A673 (cell line): Measurements from ENCODE around the gene SPATA2L. TPM values are rescaled to one million over a fixed set of nuclear protein-coding genes. Genes with fewer than 3 reads are reported as not detected.

Experiments
- BruUV-seq: library from RNA; stranded (reverse); fragments of 400-500 nt; replicated peaks from 2 replicates; lab custom pipeline; 2021; lab: Mats Ljungman, UMichigan
- CTCF ChIA-PET: fragments of 300-600 bp; sonication (Branson Sonifier 250); formaldehyde crosslinking; loops from one replicate; lab custom pipeline; 2022; ENCODE audit warnings: antibody characterized with exemption; lab: Charles Lee
- POLR2A ChIA-PET: fragments of 300-600 bp; sonication (Branson Sonifier 250); formaldehyde crosslinking; loops from one replicate; lab custom pipeline; 2022; ENCODE audit warnings: antibody characterized with exemption; ENCODE audit not compliant: low non-redundant PET; lab: Charles Lee
- DNase-seq: peaks from one replicate; pipeline ENCODE4 v3.0.0-alpha.2; 2015; ENCODE audit warnings: low spot score
- H3K27ac ChIP-seq: fragments of 200-600 bp; sonication (generic); 2 replicates; pipeline ENCODE4 v1.5.1; 2016; ENCODE audit warnings: mixed run types, low read depth, mild to moderate bottlenecking, mixed read lengths, antibody characterized with exemption, low read length; ENCODE audit not compliant: poor library complexity, severe bottlenecking
- H3K27me3 ChIP-seq: fragments of 200-600 bp; sonication (generic); replicated peaks from 2 replicates; pipeline ENCODE4 v1.6.1; 2017; ENCODE audit warnings: mixed run types, low read depth, mild to moderate bottlenecking, mixed read lengths, antibody characterized with exemption, low read length; ENCODE audit not compliant: insufficient read depth, poor library complexity
- H3K36me3 ChIP-seq: fragments of 200-600 bp; sonication (generic); 2 replicates; pipeline ENCODE4 v1.6.1; 2016; ENCODE audit warnings: mixed run types, mild to moderate bottlenecking, mixed read lengths, antibody characterized with exemption, low read length; ENCODE audit not compliant: insufficient read depth, poor library complexity, severe bottlenecking
- H3K4me1 ChIP-seq: fragments of 200-600 bp; sonication (generic); 2 replicates; pipeline ENCODE4 v1.6.1; 2017; ENCODE audit warnings: mixed run types, mild to moderate bottlenecking, mixed read lengths, antibody characterized with exemption, low read length; ENCODE audit not compliant: insufficient read depth, poor library complexity, severe bottlenecking
- H3K4me3 ChIP-seq: fragments of 200-600 bp; sonication (generic); 2 replicates; pipeline ENCODE4 v1.5.1; 2016; ENCODE audit warnings: low read depth, mixed run types, mild to moderate bottlenecking, mixed read lengths, low read length; ENCODE audit not compliant: poor library complexity, severe bottlenecking
- H3K9me3 ChIP-seq: fragments of 200-600 bp; sonication (generic); 2 replicates; pipeline ENCODE4 v1.6.1; 2016; ENCODE audit warnings: mixed run types, low read depth, mild to moderate bottlenecking, mixed read lengths, antibody characterized with exemption, low read length; ENCODE audit not compliant: poor library complexity, severe bottlenecking
- CTCF ChIP-seq: fragments of 300-800, 200-600 bp; sonication (generic); conservative IDR thresholded peaks from 2 replicates; pipeline ENCODE4 v1.5.1; 2017; ENCODE audit warnings: low read depth, mild to moderate bottlenecking, antibody characterized with exemption, low read length, moderate library complexity, mixed read lengths
- EZH2 ChIP-seq: fragments of 200-600 bp; sonication (generic); IDR thresholded peaks from 2 replicates; pipeline ENCODE4 v1.6.1; 2017; ENCODE audit warnings: borderline replicate concordance, low read depth, mild to moderate bottlenecking, mixed read lengths, antibody characterized with exemption, low read length; ENCODE audit not compliant: poor library complexity, severe bottlenecking
- intact Hi-C: fragments of 100-400 bp; cut with micrococcal nuclease; formaldehyde crosslinking; loops from one replicate; pipeline ENCODE4 v1.10.0; 2022; ENCODE audit not compliant: unreplicated experiment
- total RNA-seq: library from RNA; stranded (reverse); gene quantifications from 2 replicates; pipeline ENCODE4 v1.2.3, GENCODE V29; 2021

The SPATA2L gene
- total RNA-seq, 1 experiment from 2014 or later = 19.1 TPM

- ChIA-PET POLR2A (interaction anchor here (0.5 to 0.7 kb wide), 2 partner anchors 14 to 22 kb away, joined by 9 to 20 read pairs; no protein-coding TSS in a partner anchor), CTCF (no interaction called here)
- H3K27ac ChIP-seq = peak overlapping the region; percentile 80
- DNase-seq = no peak
- BruUV-seq = no TSS peak
- H3K4me3 ChIP-seq = peak overlapping the region; percentile 98
- H3K9me3 ChIP-seq = no peaks in the 10 kb centered on the region
- TF ChIP-seq CTCF (no peak), EZH2 (no peak)
- H3K4me1 ChIP-seq = peaks cover 5% of the 10 kb centered on the region
- intact Hi-C loops = no loop called here
- H3K27me3 ChIP-seq = no peaks in the 10 kb centered on the region
- peaks cover 19% of the 10 kb centered on the region for H3K36me3 ChIP-seq
These were observed 10.8 kb upstream of the SPATA2L start for GRCh38 chr16:89712274-89712781.

- H3K27me3 ChIP-seq = no peaks in the 10 kb centered on the region
- peaks cover 15% of the 10 kb centered on the region for H3K36me3 ChIP-seq
- peak overlapping the region; percentile 80 for H3K27ac ChIP-seq
- TSS peak; percentile 62 for BruUV-seq
- intact Hi-C loops = no loop called here
- peaks cover 5% of the 10 kb centered on the region for H3K4me1 ChIP-seq
- TF ChIP-seq CTCF (no peak), EZH2 (no peak)
- ChIA-PET POLR2A (no interaction called here), CTCF (no interaction called here)
- H3K9me3 ChIP-seq = no peaks in the 10 kb centered on the region
- peak; percentile 86 for DNase-seq
- H3K4me3 ChIP-seq = peak overlapping the region; percentile 98
These were observed 10.2 kb upstream of the SPATA2L start for GRCh38 chr16:89711601-89712273.

GRCh38 chr16:89710709-89711564 is 9.4 kb upstream of the SPATA2L start:
- ChIA-PET CTCF (no interaction called here), POLR2A (no interaction called here)
- no peak for DNase-seq
- BruUV-seq = no TSS peak
- no peak for TF ChIP-seq CTCF
- no peak for TF ChIP-seq EZH2
- H3K36me3 ChIP-seq = peaks cover 15% of the 10 kb centered on the region
- no peak overlapping the region for H3K4me3 ChIP-seq
- intact Hi-C loops = no loop called here
- peaks cover 5% of the 10 kb centered on the region for H3K4me1 ChIP-seq
- H3K9me3 ChIP-seq = no peaks in the 10 kb centered on the region
- no peaks in the 10 kb centered on the region for H3K27me3 ChIP-seq
- no peak overlapping the region for H3K27ac ChIP-seq
